ENCODE measurements around the gene SRCAP.

GRCh38 chr16:30721167-30721566 lies 22.2 kb downstream of the SRCAP start:
- TF ChIP-seq POLR2AphosphoS5 (IDR thresholded peaks at IDR 0.05; ENCODE audit: low read depth, low read length), result no peak
- TF ChIP-seq SIN3A (IDR thresholded peaks at IDR 0.05; ENCODE audit: borderline replicate concordance, insufficient read depth, low read length), result no peak
- TF ChIP-seq TAF1 (IDR thresholded peaks at IDR 0.05; ENCODE audit: borderline replicate concordance, insufficient read depth, low read length), result no peak
- no peak for TF ChIP-seq REST (IDR thresholded peaks at IDR 0.05; ENCODE audit: insufficient read depth in 1 of 2, low read depth in 2 of 2, low read length in 2 of 2)
- TF ChIP-seq FOXP2 (optimal IDR thresholded peaks at IDR 0.05; ENCODE audit: borderline replicate concordance, extremely low read depth, extremely low read length, insufficient read depth), result no peak
